IMR-90 (cell line): ENCODE results near the gene DENND1B. TPM values are rescaled to one million over a fixed set of nuclear protein-coding genes. Genes with fewer than 3 reads are reported as not detected.
A peak's percentile ranks its signal among the peaks of the same experiment; 100 is the strongest.

ENCODE experiments used
- ATAC-seq: fragments of 200-7000 bp; cut with Tn5 transposase; 2 replicates; pipeline ENCODE4 v1.9.1; 2020; ENCODE audit warnings: low read depth, mild to moderate bottlenecking, moderate library complexity
- BruUV-seq: library from RNA; stranded (reverse); fragments of 400-500 nt; replicated peaks from 2 replicates; lab custom pipeline; 2021; lab: Mats Ljungman, UMichigan
- CTCF ChIA-PET: fragments of 300-600 bp; formaldehyde crosslinking; extraction: SDS; loops from one replicate; lab custom pipeline; 2021; ENCODE audit warnings: antibody characterized with exemption; lab: Yijun Ruan, JAX
- POLR2A ChIA-PET: fragments of 300-600 bp; sonication (Branson Sonifier 250); formaldehyde crosslinking; loops from one replicate; lab custom pipeline; 2022; ENCODE audit warnings: antibody characterized with exemption; ENCODE audit not compliant: unreplicated experiment; lab: Charles Lee
- DNase-seq: peaks from one replicate; pipeline ENCODE4 v3.0.0; 2013
- H2AFZ ChIP-seq: replicated peaks from 2 replicates; pipeline ENCODE3; 2013; ENCODE audit warnings: low read length, mild to moderate bottlenecking; ENCODE audit not compliant: poor library complexity
- H2AK5ac ChIP-seq: 2 replicates; pipeline ENCODE4 v1.6.1; 2013; ENCODE audit warnings: low read depth, low read length, inconsistent platforms
- H2AK9ac ChIP-seq: replicated peaks from 2 replicates; pipeline ENCODE3; 2013; ENCODE audit warnings: mild to moderate bottlenecking, low read depth, low read length, moderate library complexity; ENCODE audit not compliant: poor library complexity
- H2BK120ac ChIP-seq: 2 replicates; pipeline ENCODE4 v1.6.1; 2013; ENCODE audit warnings: low read depth, low read length, inconsistent platforms
- H2BK15ac ChIP-seq: 3 replicates; pipeline ENCODE4 v1.6.1; 2013; ENCODE audit warnings: low read depth, low read length, inconsistent platforms
- H2BK20ac ChIP-seq: 2 replicates; pipeline ENCODE4 v1.6.1; 2013; ENCODE audit warnings: low read depth, mild to moderate bottlenecking, inconsistent platforms, low read length, moderate library complexity
- H2BK5ac ChIP-seq: 2 replicates; pipeline ENCODE4 v1.6.1; 2013; ENCODE audit warnings: mild to moderate bottlenecking, low read depth, low read length, inconsistent platforms; ENCODE audit not compliant: poor library complexity, severe bottlenecking
- H3K14ac ChIP-seq: replicated peaks from 2 replicates; pipeline ENCODE4 v1.6.1; 2013; ENCODE audit warnings: low read depth, low read length, inconsistent platforms
- H3K18ac ChIP-seq: 2 replicates; pipeline ENCODE4 v1.6.1; 2013; ENCODE audit warnings: low read depth, low read length, control low read depth
- H3K23ac ChIP-seq: 2 replicates; pipeline ENCODE4 v1.6.1; 2013; ENCODE audit warnings: low read depth, low read length, inconsistent platforms
- H3K27ac ChIP-seq: 2 replicates; pipeline ENCODE4 v1.5.1; 2013; ENCODE audit warnings: mild to moderate bottlenecking, control low read depth, low read length; ENCODE audit not compliant: insufficient read depth
- H3K27me3 ChIP-seq: 2 replicates; pipeline ENCODE4 v1.6.1; 2013; ENCODE audit warnings: low read length; ENCODE audit not compliant: control insufficient read depth, insufficient read depth
- H3K36me3 ChIP-seq: 2 replicates; pipeline ENCODE4 v1.6.1; 2013; ENCODE audit warnings: low read length, mixed read lengths; ENCODE audit not compliant: control insufficient read depth, insufficient read depth
- H3K4ac ChIP-seq: 2 replicates; pipeline ENCODE4 v1.6.1; 2013; ENCODE audit warnings: low read depth, low read length, inconsistent platforms
- H3K4me1 ChIP-seq: 2 replicates; pipeline ENCODE4 v1.6.1; 2013; ENCODE audit warnings: low read length, mixed read lengths; ENCODE audit not compliant: control insufficient read depth, insufficient read depth
- H3K4me2 ChIP-seq: 2 replicates; pipeline ENCODE4 v1.6.1; 2013; ENCODE audit warnings: low read depth, mild to moderate bottlenecking, control low read depth, low read length, moderate library complexity
- H3K4me3 ChIP-seq: 2 replicates; pipeline ENCODE4 v1.5.1; 2013; ENCODE audit warnings: low read depth, mild to moderate bottlenecking, control low read depth, low read length, moderate library complexity; ENCODE audit not compliant: insufficient read depth
- H3K56ac ChIP-seq: 2 replicates; pipeline ENCODE4 v1.6.1; 2013; ENCODE audit warnings: low read length, inconsistent platforms; ENCODE audit not compliant: insufficient read depth; ENCODE audit errors: extremely low read depth
- H3K79me1 ChIP-seq, 2 experiments: 2 replicates each; pipeline ENCODE4 v1.6.1; 2013; ENCODE audit warnings: low read length in 2 of 2, inconsistent platforms in 1 of 2, low read depth in 1 of 2
- H3K9ac ChIP-seq: 2 replicates; pipeline ENCODE4 v1.6.1; 2013; ENCODE audit warnings: low read depth, low read length, control low read depth
- H3K9me1 ChIP-seq: 2 replicates; pipeline ENCODE4 v1.6.1; 2013; ENCODE audit warnings: low read length, inconsistent platforms; ENCODE audit not compliant: insufficient read depth
- H3K9me3 ChIP-seq: 2 replicates; pipeline ENCODE4 v1.6.1; 2013; ENCODE audit warnings: low read length; ENCODE audit not compliant: control insufficient read depth, insufficient read depth
- H4K20me1 ChIP-seq: 2 replicates; pipeline ENCODE4 v1.6.1; 2013; ENCODE audit warnings: low read length, inconsistent platforms; ENCODE audit not compliant: insufficient read depth
- H4K5ac ChIP-seq: 2 replicates; pipeline ENCODE4 v1.6.1; 2013; ENCODE audit warnings: mild to moderate bottlenecking, low read depth, low read length, control low read depth
- H4K8ac ChIP-seq, 2 experiments: 2 replicates each; pipeline ENCODE4 v1.6.1; 2013; ENCODE audit warnings: low read depth in 2 of 2, low read length in 2 of 2, control low read depth in 1 of 2, inconsistent platforms in 1 of 2
- H4K91ac ChIP-seq: 2 replicates; pipeline ENCODE4 v1.6.1; 2013; ENCODE audit warnings: low read depth, low read length, inconsistent platforms; ENCODE audit not compliant: insufficient read depth
- BHLHE40 ChIP-seq: fragments of 150-350 bp; IDR thresholded peaks from 2 replicates; pipeline ENCODE4 v1.6.1; 2016; ENCODE audit warnings: mild to moderate bottlenecking, low read depth, low read length
- CHD1 ChIP-seq: IDR thresholded peaks from 2 replicates; pipeline ENCODE4 v1.6.1; 2012; ENCODE audit warnings: low read depth, low read length, improper control_type of control experiment
- ELK1 ChIP-seq: fragments of 150-350 bp; IDR thresholded peaks from 2 replicates; pipeline ENCODE4 v1.6.1; 2016; ENCODE audit warnings: low read depth, mild to moderate bottlenecking, low read length, moderate library complexity, borderline replicate concordance
- FOS ChIP-seq: fragments of 150-350 bp; IDR thresholded peaks from 2 replicates; pipeline ENCODE4 v1.6.1; 2016; ENCODE audit warnings: low read depth, low read length
- MAFK ChIP-seq: IDR thresholded peaks from 2 replicates; pipeline ENCODE4 v1.6.1; 2012; ENCODE audit warnings: low read depth, low read length, improper control_type of control experiment
- MAZ ChIP-seq: IDR thresholded peaks from 2 replicates; pipeline ENCODE4 v1.6.1; 2012; ENCODE audit warnings: low read depth, mild to moderate bottlenecking, low read length, improper control_type of control experiment, moderate library complexity, borderline replicate concordance
- MXI1 ChIP-seq: IDR thresholded peaks from 2 replicates; pipeline ENCODE4 v1.6.1; 2012; ENCODE audit warnings: low read depth, mild to moderate bottlenecking, low read length, moderate library complexity, borderline replicate concordance
- NFE2L2 ChIP-seq: fragments of 150-350 bp; IDR thresholded peaks from 2 replicates; pipeline ENCODE4 v1.6.1; 2016; ENCODE audit warnings: low read depth, mild to moderate bottlenecking, low read length
- POLR2A ChIP-seq: IDR thresholded peaks from 2 replicates; pipeline ENCODE4 v1.6.1; 2012; ENCODE audit warnings: mild to moderate bottlenecking, low read depth, low read length
- RAD21 ChIP-seq: IDR thresholded peaks from 2 replicates; pipeline ENCODE4 v1.6.1; 2012; ENCODE audit warnings: low read length, improper control_type of control experiment
- RCOR1 ChIP-seq: IDR thresholded peaks from 2 replicates; pipeline ENCODE4 v1.6.1; 2012; ENCODE audit warnings: mild to moderate bottlenecking, low read length, improper control_type of control experiment; ENCODE audit not compliant: insufficient replicate concordance
- RFX5 ChIP-seq: IDR thresholded peaks from 2 replicates; pipeline ENCODE4 v1.8.0; 2012; ENCODE audit warnings: low read depth, mild to moderate bottlenecking, low read length, moderate library complexity
- SMC3 ChIP-seq: fragments of 150-350 bp; IDR thresholded peaks from 2 replicates; pipeline ENCODE4 v1.6.1; 2016; ENCODE audit warnings: low read depth, mild to moderate bottlenecking, antibody characterized with exemption, low read length, moderate library complexity
- USF2 ChIP-seq: fragments of 150-350 bp; IDR thresholded peaks from 2 replicates; pipeline ENCODE4 v1.6.1; 2017; ENCODE audit warnings: mild to moderate bottlenecking, antibody characterized with exemption, low read length, low read depth
- WGBS, 2 experiments: methylation state at CpG; one replicate each; pipeline versions ENCODE4 v1.1.5 to v1.1.7; 2013; ENCODE audit warnings: missing lambda C conversion rate in 2 of 2; ENCODE audit not compliant: insufficient read length in 1 of 2; ENCODE audit errors: extremely low coverage in 2 of 2; 5-methylcytosine and 5-hydroxymethylcytosine counted together
- dilution Hi-C: fragments of 300-500 bp; cut with HindIII; formaldehyde crosslinking; loops from one replicate; pipeline ENCODE4 v1.14.3; 2018; ENCODE audit warnings: low sequenced_read_pairs; ENCODE audit not compliant: unreplicated experiment
- in situ Hi-C: fragments of 300-500 bp; cut with MboI; formaldehyde crosslinking; loops from 3 replicates; pipeline ENCODE4 v1.14.3; 2019; ENCODE audit warnings: low sequenced_read_pairs, inconsistent platforms, mixed read lengths
- intact Hi-C: fragments of 100-400 bp; cut with micrococcal nuclease; formaldehyde crosslinking; loops from 2 replicates; pipeline ENCODE4 v1.10.0; 2022
- polyA plus RNA-seq, 3 experiments: library from polyadenylated mRNA; depleted of rRNA; stranded (reverse); fragments of >200 nt; gene quantifications; 2 replicates each; pipeline ENCODE4 v1.2.3, GENCODE V29; 2012; ENCODE audit warnings: low replicate concordance in 1 of 3
- total RNA-seq: library from RNA; depleted of rRNA; stranded (reverse); fragments of >200 nt; gene quantifications from 2 replicates; pipeline ENCODE4 v1.2.3, GENCODE V29; 2012
- TF ChIP-seq, protein P1 (sequence below): conservative IDR thresholded peaks from 2 replicates; pipeline ENCODE4 v1.5.1; 2012; ENCODE audit warnings: mild to moderate bottlenecking, low read depth, low read length, improper control_type of control experiment

The DENND1B gene
- total and polyA plus RNA-seq, 2 of the 4 experiments (the other 2 are of a cell fraction), result 4.0 to 24.2 TPM

DNA sequence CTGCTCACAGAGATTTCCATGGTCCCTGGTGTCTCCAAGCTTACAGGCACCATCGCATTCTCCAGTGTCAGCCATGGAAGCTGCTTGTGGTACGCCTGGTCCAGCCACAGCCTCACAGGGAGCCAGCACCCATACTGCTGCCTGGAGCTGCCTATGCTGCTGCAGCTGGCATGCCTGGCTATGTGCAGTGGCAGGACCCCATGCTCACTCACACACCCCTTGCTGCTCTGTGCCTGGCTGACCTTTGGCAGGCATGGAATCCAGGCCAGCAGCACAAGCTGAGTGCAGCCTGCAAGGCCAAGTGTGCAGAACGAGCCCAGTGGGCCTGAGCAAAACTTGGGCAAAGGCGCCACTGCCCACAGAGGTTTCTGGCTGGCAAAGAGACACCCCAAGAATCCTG lies 26.4 kb upstream of the DENND1B start:
- dilution Hi-C loops, result no loop called here
- H3K4me1 ChIP-seq, result peaks cover 12% of the 10 kb centered on the region
- no peak overlapping the region for H3K4me3 ChIP-seq
- no peak overlapping the region for H3K23ac ChIP-seq
- no peak overlapping the region for H3K56ac ChIP-seq
- no peaks in the 10 kb centered on the region for H4K20me1 ChIP-seq
- H3K4me2 ChIP-seq, result no peak overlapping the region
- ATAC-seq, result no peak
- WGBS, 2 experiments, result 100% methylated on average over 2 of the region's 4 CpGs; no CpG with 5 or more reads in 1 of the 2 experiments
- H2BK15ac ChIP-seq, result no peak overlapping the region
- no peak overlapping the region for H2AK9ac ChIP-seq
- peaks cover 13% of the 10 kb centered on the region for H3K9me3 ChIP-seq
- ChIA-PET CTCF (no interaction called here), POLR2A (no interaction called here)
- no peaks in the 10 kb centered on the region for H3K79me1 ChIP-seq
- H4K91ac ChIP-seq, result no peak overlapping the region
- H2BK120ac ChIP-seq, result no peak overlapping the region
- DNase-seq, result no peak
- no peak overlapping the region; the same call in 1 of the 2 replicates for H3K4ac ChIP-seq
- no peak overlapping the region for H3K14ac ChIP-seq
- H3K9me1 ChIP-seq, result peaks cover 12% of the 10 kb centered on the region
- BruUV-seq, result no TSS peak
- no peaks in the 10 kb centered on the region for H3K36me3 ChIP-seq
- no peak overlapping the region for H3K27ac ChIP-seq
- no peak overlapping the region for H3K18ac ChIP-seq
- TF ChIP-seq POLR2A, result no peak
- TF ChIP-seq MAFK, result no peak
- no peak for TF ChIP-seq RFX5
- TF ChIP-seq MXI1, result no peak
- no peak for TF ChIP-seq BHLHE40
- TF ChIP-seq RCOR1, result no peak
- TF ChIP-seq NFE2L2, result no peak
- TF ChIP-seq ELK1, result no peak
- no peak for TF ChIP-seq USF2
- TF ChIP-seq MAZ, result no peak
- TF ChIP-seq FOS, result no peak
- TF ChIP-seq, protein P1, sequence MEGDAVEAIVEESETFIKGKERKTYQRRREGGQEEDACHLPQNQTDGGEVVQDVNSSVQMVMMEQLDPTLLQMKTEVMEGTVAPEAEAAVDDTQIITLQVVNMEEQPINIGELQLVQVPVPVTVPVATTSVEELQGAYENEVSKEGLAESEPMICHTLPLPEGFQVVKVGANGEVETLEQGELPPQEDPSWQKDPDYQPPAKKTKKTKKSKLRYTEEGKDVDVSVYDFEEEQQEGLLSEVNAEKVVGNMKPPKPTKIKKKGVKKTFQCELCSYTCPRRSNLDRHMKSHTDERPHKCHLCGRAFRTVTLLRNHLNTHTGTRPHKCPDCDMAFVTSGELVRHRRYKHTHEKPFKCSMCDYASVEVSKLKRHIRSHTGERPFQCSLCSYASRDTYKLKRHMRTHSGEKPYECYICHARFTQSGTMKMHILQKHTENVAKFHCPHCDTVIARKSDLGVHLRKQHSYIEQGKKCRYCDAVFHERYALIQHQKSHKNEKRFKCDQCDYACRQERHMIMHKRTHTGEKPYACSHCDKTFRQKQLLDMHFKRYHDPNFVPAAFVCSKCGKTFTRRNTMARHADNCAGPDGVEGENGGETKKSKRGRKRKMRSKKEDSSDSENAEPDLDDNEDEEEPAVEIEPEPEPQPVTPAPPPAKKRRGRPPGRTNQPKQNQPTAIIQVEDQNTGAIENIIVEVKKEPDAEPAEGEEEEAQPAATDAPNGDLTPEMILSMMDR, result no peak
- TF ChIP-seq SMC3, result no peak
- TF ChIP-seq RAD21, result no peak
- TF ChIP-seq CHD1, result no peak
- no peaks in the 10 kb centered on the region for H3K27me3 ChIP-seq
- H2AFZ ChIP-seq, result peak overlapping the region; percentile 51
- intact Hi-C loops, result no loop called here
- H4K5ac ChIP-seq, result no peak overlapping the region
- H2AK5ac ChIP-seq, result peak overlapping the region; percentile 8; the same call in 1 of the 2 replicates
- H4K8ac ChIP-seq, result no peak overlapping the region
- H2BK5ac ChIP-seq, result no peak overlapping the region
- no peak overlapping the region for H3K9ac ChIP-seq
- no peak overlapping the region for H2BK20ac ChIP-seq
- in situ Hi-C loops, result no loop called here
